ENCODE results near the gene NRXN2.
A peak's percentile ranks its signal among the peaks of the same experiment; 100 is the strongest.

NRXN2 gene

GRCh38 chr11:64655941-64656601, 66.9 kb downstream of the NRXN2 start:
- Histone ChIP-seq H3K4me3 (ENCODE audit: low read depth, low read length) (no peak overlapping the region), H3K9ac (ENCODE audit: low read depth, low read length) (no peak overlapping the region), H3K27me3 (ENCODE audit: control insufficient read depth, insufficient read depth, low read length) (no peaks in the 10 kb centered on the region), H3K4me1 (ENCODE audit: control insufficient read depth, insufficient read depth, low read length) (peaks cover 6% of the 10 kb centered on the region), H3K9me3 (ENCODE audit: control insufficient read depth, insufficient read depth, low read length) (no peaks in the 10 kb centered on the region), H3K36me3 (ENCODE audit: control insufficient read depth, insufficient read depth, low read length) (no peaks in the 10 kb centered on the region)

GRCh38 chr11:64654958-64655541, 67.9 kb downstream of the NRXN2 start:
- H3K4me1 ChIP-seq (ENCODE audit: control insufficient read depth, insufficient read depth, low read length) = peaks cover 6% of the 10 kb centered on the region
- no peaks in the 10 kb centered on the region for H3K9me3 ChIP-seq (ENCODE audit: control insufficient read depth, insufficient read depth, low read length)
- no peaks in the 10 kb centered on the region for H3K36me3 ChIP-seq (ENCODE audit: control insufficient read depth, insufficient read depth, low read length)
- no peaks in the 10 kb centered on the region for H3K27me3 ChIP-seq (ENCODE audit: control insufficient read depth, insufficient read depth, low read length)
- H3K4me3 ChIP-seq (ENCODE audit: low read depth, low read length) = no peak overlapping the region
- no peak overlapping the region for H3K9ac ChIP-seq (ENCODE audit: low read depth, low read length)

GRCh38 chr11:64654439-64654838, 68.6 kb downstream of the NRXN2 start:
- Histone ChIP-seq H3K9me3 (ENCODE audit: control insufficient read depth, insufficient read depth, low read length) (no peaks in the 10 kb centered on the region), H3K27me3 (ENCODE audit: control insufficient read depth, insufficient read depth, low read length) (no peaks in the 10 kb centered on the region), H3K36me3 (ENCODE audit: control insufficient read depth, insufficient read depth, low read length) (no peaks in the 10 kb centered on the region), H3K4me3 (ENCODE audit: low read depth, low read length) (no peak overlapping the region), H3K9ac (ENCODE audit: low read depth, low read length) (no peak overlapping the region), H3K4me1 (ENCODE audit: control insufficient read depth, insufficient read depth, low read length) (peaks cover 6% of the 10 kb centered on the region)

GRCh38 chr11:64653388-64653973, 69.5 kb downstream of the NRXN2 start:
- Histone ChIP-seq H3K4me3 (ENCODE audit: low read depth, low read length) (peak overlapping the region; percentile 41), H3K4me1 (ENCODE audit: control insufficient read depth, insufficient read depth, low read length) (peaks cover 10% of the 10 kb centered on the region), H3K27me3 (ENCODE audit: control insufficient read depth, insufficient read depth, low read length) (no peaks in the 10 kb centered on the region), H3K36me3 (ENCODE audit: control insufficient read depth, insufficient read depth, low read length) (no peaks in the 10 kb centered on the region), H3K9me3 (ENCODE audit: control insufficient read depth, insufficient read depth, low read length) (no peaks in the 10 kb centered on the region), H3K9ac (ENCODE audit: low read depth, low read length) (no peak overlapping the region)

- Histone ChIP-seq H3K9me3 (ENCODE audit: control insufficient read depth, insufficient read depth, low read length) (no peaks in the 10 kb centered on the region), H3K4me3 (ENCODE audit: low read depth, low read length) (peak overlapping the region; percentile 41), H3K36me3 (ENCODE audit: control insufficient read depth, insufficient read depth, low read length) (no peaks in the 10 kb centered on the region), H3K4me1 (ENCODE audit: control insufficient read depth, insufficient read depth, low read length) (peaks cover 10% of the 10 kb centered on the region), H3K27me3 (ENCODE audit: control insufficient read depth, insufficient read depth, low read length) (peaks cover 3% of the 10 kb centered on the region), H3K9ac (ENCODE audit: low read depth, low read length) (no peak overlapping the region)
These were observed 70.2 kb downstream of the NRXN2 start for GRCh38 chr11:64652586-64653387.

GRCh38 chr11:64650923-64651523, 72.0 kb downstream of the NRXN2 start:
- Histone ChIP-seq H3K36me3 (ENCODE audit: control insufficient read depth, insufficient read depth, low read length) (no peaks in the 10 kb centered on the region), H3K4me3 (ENCODE audit: low read depth, low read length) (no peak overlapping the region), H3K9ac (ENCODE audit: low read depth, low read length) (no peak overlapping the region), H3K27me3 (ENCODE audit: control insufficient read depth, insufficient read depth, low read length) (peaks cover 12% of the 10 kb centered on the region), H3K9me3 (ENCODE audit: control insufficient read depth, insufficient read depth, low read length) (no peaks in the 10 kb centered on the region), H3K4me1 (ENCODE audit: control insufficient read depth, insufficient read depth, low read length) (peaks cover 5% of the 10 kb centered on the region)

- peaks cover 26% of the 10 kb centered on the region for H3K27me3 ChIP-seq (ENCODE audit: control insufficient read depth, insufficient read depth, low read length)
- peak overlapping the region; percentile 38 for H3K4me3 ChIP-seq (ENCODE audit: low read depth, low read length)
- no peaks in the 10 kb centered on the region for H3K36me3 ChIP-seq (ENCODE audit: control insufficient read depth, insufficient read depth, low read length)
- H3K9ac ChIP-seq (ENCODE audit: low read depth, low read length) = no peak overlapping the region
- no peaks in the 10 kb centered on the region for H3K9me3 ChIP-seq (ENCODE audit: control insufficient read depth, insufficient read depth, low read length)
- peaks cover 11% of the 10 kb centered on the region for H3K4me1 ChIP-seq (ENCODE audit: control insufficient read depth, insufficient read depth, low read length)
These were observed 73.7 kb downstream of the NRXN2 start for GRCh38 chr11:64649291-64649697.

- H3K9ac ChIP-seq (ENCODE audit: low read depth, low read length) = no peak overlapping the region
- H3K9me3 ChIP-seq (ENCODE audit: control insufficient read depth, insufficient read depth, low read length) = no peaks in the 10 kb centered on the region
- peaks cover 32% of the 10 kb centered on the region for H3K27me3 ChIP-seq (ENCODE audit: control insufficient read depth, insufficient read depth, low read length)
- peaks cover 15% of the 10 kb centered on the region for H3K4me1 ChIP-seq (ENCODE audit: control insufficient read depth, insufficient read depth, low read length)
- no peaks in the 10 kb centered on the region for H3K36me3 ChIP-seq (ENCODE audit: control insufficient read depth, insufficient read depth, low read length)
- H3K4me3 ChIP-seq (ENCODE audit: low read depth, low read length) = no peak overlapping the region
These were observed 74.4 kb downstream of the NRXN2 start for GRCh38 chr11:64648551-64648950.

GRCh38 chr11:64647019-64647779, 75.8 kb downstream of the NRXN2 start:
- H3K36me3 ChIP-seq (ENCODE audit: control insufficient read depth, insufficient read depth, low read length) = no peaks in the 10 kb centered on the region
- no peak overlapping the region for H3K4me3 ChIP-seq (ENCODE audit: low read depth, low read length)
- H3K4me1 ChIP-seq (ENCODE audit: control insufficient read depth, insufficient read depth, low read length) = peaks cover 13% of the 10 kb centered on the region
- no peak overlapping the region for H3K9ac ChIP-seq (ENCODE audit: low read depth, low read length)
- H3K9me3 ChIP-seq (ENCODE audit: control insufficient read depth, insufficient read depth, low read length) = no peaks in the 10 kb centered on the region
- peaks cover 38% of the 10 kb centered on the region for H3K27me3 ChIP-seq (ENCODE audit: control insufficient read depth, insufficient read depth, low read length)

GRCh38 chr11:64644647-64645275, 78.2 kb downstream of the NRXN2 start:
- peaks cover 16% of the 10 kb centered on the region for H3K4me1 ChIP-seq (ENCODE audit: control insufficient read depth, insufficient read depth, low read length)
- H3K4me3 ChIP-seq (ENCODE audit: low read depth, low read length) = peak overlapping the region; percentile 77
- peaks cover 62% of the 10 kb centered on the region for H3K27me3 ChIP-seq (ENCODE audit: control insufficient read depth, insufficient read depth, low read length)

More at GRCh38 chr11:64644647-64645275, 78.2 kb downstream of the NRXN2 start:
- H3K36me3 ChIP-seq (ENCODE audit: control insufficient read depth, insufficient read depth, low read length) = no peaks in the 10 kb centered on the region
- H3K9ac ChIP-seq (ENCODE audit: low read depth, low read length) = no peak overlapping the region
- no peaks in the 10 kb centered on the region for H3K9me3 ChIP-seq (ENCODE audit: control insufficient read depth, insufficient read depth, low read length)

All from iPS-15b (cell line).